Measurements from ENCODE around the gene TNXB. TPM values are rescaled to one million over a fixed set of nuclear protein-coding genes. Genes with fewer than 3 reads are reported as not detected.

Gene TNXB
- total RNA-seq, 2 donors from 2014 or later, result 4.0 to 9.3 TPM

GRCh38 chr6:32047539-32047854 is 61.6 kb downstream of the TNXB start:
- Mint-ChIP-seq H3K4me1 (no peaks in the 10 kb centered on the region), H3K27ac (no peak overlapping the region), H3K27me3 (ENCODE audit: insufficient read depth) (no peaks in the 10 kb centered on the region), H3K36me3 (ENCODE audit: low read depth) (no peaks in the 10 kb centered on the region), H3K4me3 (no peak overlapping the region), H3K9me3 (no peaks in the 10 kb centered on the region)
- no peak overlapping the region for H3K27ac ChIP-seq (ENCODE audit: low read depth, low read length)
- TF ChIP-seq CTCF (conservative IDR thresholded peaks at IDR 0.05), result no peak
- no peaks in the 10 kb centered on the region for H3K4me1 ChIP-seq (ENCODE audit: control insufficient read depth, insufficient read depth, low read length)
- no peak for DNase-seq
- 89 to 91% methylated on average over 5 to 6 of the region's 6 CpGs for WGBS, 2 experiments (ENCODE audit: insufficient coverage in 1 of 2, insufficient read length in 1 of 2)
- H3K9me3 ChIP-seq (ENCODE audit: control insufficient read depth, low read length), result no peaks in the 10 kb centered on the region
- H3K4me3 ChIP-seq (ENCODE audit: low read length), result no peak overlapping the region
- no peaks in the 10 kb centered on the region for H3K36me3 ChIP-seq (ENCODE audit: control insufficient read depth, insufficient read depth, low read length)
- no peaks in the 10 kb centered on the region for H3K27me3 ChIP-seq (ENCODE audit: control insufficient read depth, insufficient read depth, low read length, poor library complexity, severe bottlenecking)
- H3K9ac ChIP-seq (ENCODE audit: extremely low read depth, low read length, poor library complexity, severe bottlenecking), result no peak overlapping the region

DNA sequence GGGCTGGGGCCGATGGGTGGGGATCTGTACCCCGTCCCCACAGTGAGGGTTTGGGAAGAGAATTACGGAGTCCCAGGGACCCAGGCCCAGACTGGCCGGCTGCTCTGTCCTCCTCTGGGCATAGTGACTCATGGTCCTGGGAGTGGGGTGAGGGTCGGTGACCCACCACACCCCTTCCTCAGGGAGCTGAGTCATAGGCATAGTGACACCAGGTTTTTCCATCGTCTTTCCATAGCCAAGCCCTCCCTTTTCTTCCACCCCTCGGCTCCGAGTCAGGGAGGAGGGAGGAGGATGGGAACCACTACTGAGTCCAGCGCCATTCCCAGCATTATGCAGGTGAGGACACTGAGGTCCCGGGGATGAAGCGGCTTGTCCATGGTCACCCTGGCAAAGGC is 62.1 kb downstream of the TNXB start:
- no peaks in the 10 kb centered on the region for H3K9me3 ChIP-seq (ENCODE audit: control insufficient read depth, low read length)
- Mint-ChIP-seq H3K27me3 (ENCODE audit: insufficient read depth) (no peaks in the 10 kb centered on the region), H3K9me3 (no peaks in the 10 kb centered on the region), H3K27ac (no peak overlapping the region), H3K4me1 (no peaks in the 10 kb centered on the region), H3K36me3 (ENCODE audit: low read depth) (no peaks in the 10 kb centered on the region), H3K4me3 (no peak overlapping the region)
- TF ChIP-seq CTCF (conservative IDR thresholded peaks at IDR 0.05), result no peak
- H3K4me1 ChIP-seq (ENCODE audit: control insufficient read depth, insufficient read depth, low read length), result no peaks in the 10 kb centered on the region
- DNase-seq, result peak; percentile 68
- no peak overlapping the region for H3K9ac ChIP-seq (ENCODE audit: extremely low read depth, low read length, poor library complexity, severe bottlenecking)
- no peaks in the 10 kb centered on the region for H3K27me3 ChIP-seq (ENCODE audit: control insufficient read depth, insufficient read depth, low read length, poor library complexity, severe bottlenecking)
- no peak overlapping the region for H3K4me3 ChIP-seq (ENCODE audit: low read length)
- 81 to 92% methylated on average over 4 to 11 of the region's 11 CpGs for WGBS, 2 experiments (ENCODE audit: insufficient coverage in 1 of 2, insufficient read length in 1 of 2)
- no peaks in the 10 kb centered on the region for H3K36me3 ChIP-seq (ENCODE audit: control insufficient read depth, insufficient read depth, low read length)
- H3K27ac ChIP-seq (ENCODE audit: low read depth, low read length), result peak overlapping the region; percentile 38

GRCh38 chr6:32046450-32047083 is 62.6 kb downstream of the TNXB start:
- H3K4me1 Mint-ChIP-seq, result no peaks in the 10 kb centered on the region
- DNase-seq, result peak; percentile 64
- no peaks in the 10 kb centered on the region for H3K36me3 Mint-ChIP-seq (ENCODE audit: low read depth)
- TF ChIP-seq CTCF (conservative IDR thresholded peaks at IDR 0.05), result peak; percentile 21
- Histone ChIP-seq H3K9ac (ENCODE audit: extremely low read depth, low read length, poor library complexity, severe bottlenecking) (no peak overlapping the region), H3K27ac (ENCODE audit: low read depth, low read length) (peak overlapping the region; percentile 38), H3K9me3 (ENCODE audit: control insufficient read depth, low read length) (no peaks in the 10 kb centered on the region), H3K27me3 (ENCODE audit: control insufficient read depth, insufficient read depth, low read length, poor library complexity, severe bottlenecking) (no peaks in the 10 kb centered on the region), H3K4me1 (ENCODE audit: control insufficient read depth, insufficient read depth, low read length) (no peaks in the 10 kb centered on the region), H3K36me3 (ENCODE audit: control insufficient read depth, insufficient read depth, low read length) (no peaks in the 10 kb centered on the region), H3K4me3 (ENCODE audit: low read length) (no peak overlapping the region)
- H3K9me3 Mint-ChIP-seq, result no peaks in the 10 kb centered on the region
- H3K27me3 Mint-ChIP-seq (ENCODE audit: insufficient read depth), result no peaks in the 10 kb centered on the region
- no peak overlapping the region for H3K27ac Mint-ChIP-seq
- WGBS, 2 experiments (ENCODE audit: insufficient coverage in 1 of 2, insufficient read length in 1 of 2), result 62 to 83% methylated on average over 5 to 14 of the region's 14 CpGs
- H3K4me3 Mint-ChIP-seq, result no peak overlapping the region

Measured in endodermal cell (in vitro differentiated cells).